AG09309 (cell line): ENCODE results near the gene DCHS1.

Experiments
- DNase-seq: peaks from one replicate; pipeline ENCODE4 v3.0.0-alpha.2; 2010; ENCODE audit warnings: low read depth
- H3K4me3 ChIP-seq: 2 replicates; pipeline ENCODE4 v1.5.1; 2011; ENCODE audit warnings: mild to moderate bottlenecking, low read depth, low read length, moderate library complexity; ENCODE audit not compliant: control insufficient read depth
- TF ChIP-seq, protein P1 (sequence below): IDR thresholded peaks from 2 replicates; pipeline ENCODE4 v1.5.1; 2011; ENCODE audit warnings: mild to moderate bottlenecking, low read depth, low read length, inconsistent platforms; ENCODE audit not compliant: insufficient read depth, control insufficient read depth; ENCODE audit errors: missing control alignments

DCHS1 gene

DNA sequence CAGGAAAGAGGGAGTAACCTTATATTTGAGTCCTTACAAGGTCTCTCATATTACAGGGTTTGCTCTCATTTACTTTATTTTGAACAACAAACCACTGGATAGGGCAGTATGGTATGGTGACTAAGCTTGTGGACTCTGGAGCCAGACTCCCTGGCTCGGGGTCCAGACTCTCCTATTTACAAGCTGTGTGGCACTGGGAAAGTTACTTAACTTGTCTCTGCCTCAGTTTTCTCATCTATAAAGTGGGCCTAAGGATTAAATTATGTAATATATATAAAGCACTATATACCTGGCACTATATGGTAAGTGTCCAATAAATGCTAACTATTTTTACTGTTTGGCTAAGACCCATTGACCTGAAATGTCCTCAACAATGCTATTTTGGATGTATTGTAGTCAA lies 1.7 kb upstream of the DCHS1 start:
- TF ChIP-seq, protein P1, sequence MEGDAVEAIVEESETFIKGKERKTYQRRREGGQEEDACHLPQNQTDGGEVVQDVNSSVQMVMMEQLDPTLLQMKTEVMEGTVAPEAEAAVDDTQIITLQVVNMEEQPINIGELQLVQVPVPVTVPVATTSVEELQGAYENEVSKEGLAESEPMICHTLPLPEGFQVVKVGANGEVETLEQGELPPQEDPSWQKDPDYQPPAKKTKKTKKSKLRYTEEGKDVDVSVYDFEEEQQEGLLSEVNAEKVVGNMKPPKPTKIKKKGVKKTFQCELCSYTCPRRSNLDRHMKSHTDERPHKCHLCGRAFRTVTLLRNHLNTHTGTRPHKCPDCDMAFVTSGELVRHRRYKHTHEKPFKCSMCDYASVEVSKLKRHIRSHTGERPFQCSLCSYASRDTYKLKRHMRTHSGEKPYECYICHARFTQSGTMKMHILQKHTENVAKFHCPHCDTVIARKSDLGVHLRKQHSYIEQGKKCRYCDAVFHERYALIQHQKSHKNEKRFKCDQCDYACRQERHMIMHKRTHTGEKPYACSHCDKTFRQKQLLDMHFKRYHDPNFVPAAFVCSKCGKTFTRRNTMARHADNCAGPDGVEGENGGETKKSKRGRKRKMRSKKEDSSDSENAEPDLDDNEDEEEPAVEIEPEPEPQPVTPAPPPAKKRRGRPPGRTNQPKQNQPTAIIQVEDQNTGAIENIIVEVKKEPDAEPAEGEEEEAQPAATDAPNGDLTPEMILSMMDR: no peak

DNA sequence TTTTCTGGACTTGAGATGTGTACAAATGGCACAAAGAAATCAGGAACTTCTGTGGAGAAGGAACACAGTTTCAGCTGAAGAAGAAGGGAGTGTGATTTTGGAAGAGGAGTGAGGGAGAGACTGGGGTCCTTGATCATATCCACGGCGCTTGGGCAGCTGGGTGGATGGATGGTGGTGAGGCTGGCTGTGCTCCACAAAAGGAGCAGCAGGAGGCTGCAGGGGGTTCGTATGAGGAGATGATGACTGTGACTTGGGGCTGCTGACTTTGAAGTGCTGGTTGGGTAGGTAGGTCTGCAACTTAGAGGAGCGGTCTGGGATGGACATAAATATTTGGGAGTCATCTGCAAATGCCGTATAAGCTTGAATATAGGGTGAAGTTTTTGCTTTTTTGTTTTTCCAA lies 1.3 kb upstream of the DCHS1 start:
- TF ChIP-seq, protein P1: no peak
- DNase-seq: no peak
- no peak overlapping the region for H3K4me3 ChIP-seq

More for the DNA sequence above, 1.7 kb upstream of the DCHS1 start:
- no peak overlapping the region for H3K4me3 ChIP-seq
- no peak for DNase-seq

DNA sequence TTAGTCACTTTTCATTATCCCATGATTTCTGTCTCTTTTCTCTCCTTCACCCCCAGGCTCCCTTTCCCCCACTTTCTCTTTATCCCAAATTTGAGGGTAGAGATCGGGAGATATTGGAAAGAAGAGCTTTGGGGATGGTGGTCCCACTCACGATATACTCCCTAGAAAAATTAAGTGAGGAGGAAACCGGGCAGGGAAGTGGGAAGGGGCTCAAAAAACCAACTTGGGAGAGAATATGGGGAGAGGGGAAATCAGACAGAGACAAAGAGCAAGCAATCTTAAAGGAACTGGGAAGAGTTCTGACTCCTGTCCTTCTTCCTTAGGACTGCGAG lies 941 bp upstream of the DCHS1 start:
- TF ChIP-seq, protein P1: no peak
- H3K4me3 ChIP-seq: no peak overlapping the region
- no peak for DNase-seq

DNA sequence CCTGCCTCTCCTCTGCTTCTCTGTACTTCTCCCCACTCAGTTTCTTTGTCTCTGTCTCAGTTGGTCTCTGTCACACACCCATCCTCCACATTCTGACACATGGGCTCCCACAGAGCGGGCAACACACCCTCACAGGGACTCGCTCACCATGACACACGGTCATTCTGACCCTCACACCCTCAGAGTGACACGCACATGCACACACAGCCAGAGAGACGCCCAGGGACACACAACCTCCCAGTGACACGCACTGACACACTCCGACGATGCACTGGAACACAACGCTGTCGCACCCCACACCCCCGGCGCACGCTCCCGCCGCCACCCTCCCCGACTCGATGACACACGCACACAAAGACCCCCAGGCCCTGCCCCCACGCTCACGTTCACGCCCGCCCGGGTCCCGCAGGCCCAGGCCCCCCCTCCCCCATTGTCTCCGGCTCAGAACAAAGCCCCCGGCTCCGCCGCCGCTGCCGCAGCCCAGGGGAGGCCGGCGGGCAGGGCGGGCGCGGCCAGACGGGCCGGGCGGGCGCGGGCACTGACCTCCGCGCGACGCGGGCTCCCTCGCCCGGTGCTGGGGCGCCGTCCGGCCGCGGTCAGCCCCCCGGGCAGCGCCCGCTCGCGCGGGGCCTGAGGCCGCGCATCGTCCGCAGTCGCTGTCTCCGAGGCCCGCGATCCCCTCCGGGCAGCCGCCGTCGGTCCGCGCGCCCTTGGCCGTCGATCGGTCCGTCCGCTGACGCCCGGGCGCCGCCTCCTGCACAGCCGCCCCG lies 404 bp downstream of the DCHS1 start:
- DNase-seq: no peak
- TF ChIP-seq, protein P1: no peak
- peak overlapping the region; percentile 40 for H3K4me3 ChIP-seq

DNA sequence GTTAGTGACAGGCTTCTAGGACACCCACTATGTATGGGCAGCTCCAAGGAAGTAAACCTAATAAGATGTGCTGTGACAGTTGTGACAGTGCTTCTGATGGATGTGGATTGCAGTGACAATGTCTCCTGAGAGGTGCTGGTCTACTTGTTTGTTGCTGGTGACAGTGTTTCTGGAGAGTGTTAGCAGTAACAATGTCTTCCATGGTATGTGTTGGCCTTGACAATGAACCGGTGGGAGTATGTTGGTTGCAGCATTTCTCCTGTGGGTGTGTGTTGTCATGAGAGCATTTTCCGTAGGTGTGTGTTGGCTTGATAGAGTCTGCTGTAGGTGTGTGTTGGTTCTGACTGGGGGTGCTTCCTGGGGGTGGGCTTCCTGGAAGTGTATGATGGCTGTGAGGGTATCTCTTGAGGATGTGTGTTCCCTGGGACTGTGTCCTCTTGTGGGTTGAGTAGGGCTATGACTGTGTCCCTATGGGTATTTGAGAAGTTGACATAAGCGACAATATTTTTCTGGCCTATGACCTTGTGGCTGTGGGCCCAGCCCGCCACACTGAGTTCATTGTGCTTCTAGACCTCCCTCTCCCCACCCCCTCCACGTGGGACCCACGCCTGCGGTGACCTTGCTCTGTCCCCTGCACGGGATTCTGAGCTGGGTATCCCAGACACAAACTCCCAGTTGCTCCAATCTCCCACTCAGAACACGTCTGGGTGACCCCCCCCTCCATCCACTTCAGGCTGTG lies 1.2 kb downstream of the DCHS1 start:
- DNase-seq: no peak
- peak overlapping the region; percentile 40 for H3K4me3 ChIP-seq
- TF ChIP-seq, protein P1: no peak

DNA sequence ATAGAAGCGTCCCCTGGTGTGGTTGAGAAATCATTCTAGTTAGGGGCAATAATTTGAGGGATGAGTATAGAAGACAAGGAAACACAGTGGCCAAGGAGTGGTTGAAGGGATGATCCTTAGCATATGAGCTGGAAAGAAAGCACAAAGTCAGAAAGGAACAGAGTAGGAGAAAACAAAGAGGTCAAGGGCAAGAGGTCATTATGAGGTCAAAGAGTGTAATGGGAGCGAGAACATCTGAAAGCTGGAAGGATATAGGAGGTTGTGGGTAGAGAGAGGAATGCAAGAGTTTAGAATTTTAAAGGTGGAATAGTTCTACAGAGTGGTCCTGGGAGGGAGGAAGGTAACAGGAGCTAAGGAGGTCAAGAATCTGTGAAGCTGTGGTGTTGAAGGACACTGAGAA lies 2.0 kb downstream of the DCHS1 start:
- no peak overlapping the region for H3K4me3 ChIP-seq
- DNase-seq: no peak
- TF ChIP-seq, protein P1: no peak
